H9 (cell line): ENCODE results near the gene BHLHE40. TPM values are rescaled to one million over a fixed set of nuclear protein-coding genes. Genes with fewer than 3 reads are reported as not detected.

ENCODE experiments used
- DNase-seq: peaks from one replicate; pipeline ENCODE4 v3.0.0-alpha.2; 2017
- H2AFZ ChIP-seq: one replicate; pipeline ENCODE4 v1.6.1; 2013; ENCODE audit warnings: mild to moderate bottlenecking, low read length, control low read depth, moderate library complexity
- H2AK5ac ChIP-seq: 2 replicates; pipeline ENCODE4 v1.6.1; 2013; ENCODE audit warnings: low read length, control low read depth, mixed read lengths; ENCODE audit not compliant: insufficient read length
- H2BK120ac ChIP-seq: one replicate; pipeline ENCODE4 v1.6.1; 2013; ENCODE audit warnings: low read depth, mild to moderate bottlenecking, low read length, control low read depth, inconsistent platforms; ENCODE audit not compliant: poor library complexity, severe bottlenecking
- H2BK12ac ChIP-seq: 2 replicates; pipeline ENCODE4 v1.6.1; 2013; ENCODE audit warnings: low read length, control low read depth, mixed read lengths, low read depth; ENCODE audit not compliant: insufficient read length
- H2BK15ac ChIP-seq: 2 replicates; pipeline ENCODE4 v1.6.1; 2013; ENCODE audit warnings: low read depth, low read length, control low read depth
- H2BK20ac ChIP-seq: one replicate; pipeline ENCODE4 v1.6.1; 2013; ENCODE audit warnings: low read depth, mild to moderate bottlenecking, low read length, control low read depth, inconsistent platforms; ENCODE audit not compliant: poor library complexity, severe bottlenecking
- H2BK5ac ChIP-seq: 2 replicates; pipeline ENCODE4 v1.6.1; 2013; ENCODE audit warnings: low read length, control low read depth, mixed read lengths; ENCODE audit not compliant: insufficient read length
- H3K14ac ChIP-seq: 2 replicates; pipeline ENCODE4 v1.6.1; 2013; ENCODE audit warnings: low read length, control low read depth; ENCODE audit not compliant: insufficient read depth
- H3K18ac ChIP-seq: 2 replicates; pipeline ENCODE4 v1.6.1; 2013; ENCODE audit warnings: low read depth, mild to moderate bottlenecking, mixed read lengths, low read length, control low read depth; ENCODE audit not compliant: insufficient read length
- H3K23ac ChIP-seq: 2 replicates; pipeline ENCODE4 v1.6.1; 2013; ENCODE audit warnings: low read length, control low read depth, mixed read lengths, low read depth; ENCODE audit not compliant: insufficient read length
- H3K23me2 ChIP-seq: 2 replicates; pipeline ENCODE4 v1.6.1; 2013; ENCODE audit warnings: low read depth, mild to moderate bottlenecking, mixed read lengths, low read length, control low read depth; ENCODE audit not compliant: insufficient read length, poor library complexity, severe bottlenecking
- H3K27ac ChIP-seq: 2 replicates; pipeline ENCODE4 v1.5.1; 2013; ENCODE audit warnings: low read length, control low read depth, mixed read lengths, low read depth; ENCODE audit not compliant: insufficient read length
- H3K27me3 ChIP-seq: 2 replicates; pipeline ENCODE4 v1.6.1; 2013; ENCODE audit warnings: low read length, control low read depth, inconsistent platforms; ENCODE audit not compliant: insufficient read depth
- H3K4ac ChIP-seq: 2 replicates; pipeline ENCODE4 v1.6.1; 2013; ENCODE audit warnings: low read depth, mild to moderate bottlenecking, control low read depth, inconsistent platforms, low read length, moderate library complexity
- H3K4me1 ChIP-seq: 2 replicates; pipeline ENCODE4 v1.6.1; 2013; ENCODE audit warnings: low read length, control low read depth, inconsistent platforms; ENCODE audit not compliant: insufficient read depth
- H3K4me2 ChIP-seq: 2 replicates; pipeline ENCODE4 v1.6.1; 2013; ENCODE audit warnings: low read length, control low read depth, mixed read lengths; ENCODE audit not compliant: insufficient read length, insufficient read depth
- H3K56ac ChIP-seq: 2 replicates; pipeline ENCODE4 v1.6.1; 2013; ENCODE audit warnings: low read depth, mild to moderate bottlenecking, mixed read lengths, low read length, control low read depth; ENCODE audit not compliant: insufficient read length
- H3K79me1 ChIP-seq: 2 replicates; pipeline ENCODE4 v1.6.1; 2013; ENCODE audit warnings: low read depth, mild to moderate bottlenecking, moderate library complexity, low read length, control low read depth, inconsistent platforms; ENCODE audit not compliant: insufficient read depth, poor library complexity, severe bottlenecking
- H3K79me2 ChIP-seq: 2 replicates; pipeline ENCODE4 v1.6.1; 2013; ENCODE audit warnings: low read length, control low read depth, inconsistent platforms; ENCODE audit not compliant: insufficient read depth
- H3K9ac ChIP-seq: 2 replicates; pipeline ENCODE4 v1.6.1; 2013; ENCODE audit warnings: low read length, control low read depth, mixed read lengths; ENCODE audit not compliant: insufficient read length; ENCODE audit errors: extremely low read depth
- H3K9me3 ChIP-seq: one replicate; pipeline ENCODE4 v1.6.1; 2013; ENCODE audit warnings: low read depth, low read length, inconsistent platforms; ENCODE audit not compliant: control insufficient read depth
- H3T11ph ChIP-seq: one replicate; pipeline ENCODE4 v1.6.1; 2013; ENCODE audit warnings: mild to moderate bottlenecking, low read length, control low read depth, inconsistent platforms
- H4K20me1 ChIP-seq: one replicate; pipeline ENCODE4 v1.6.1; 2013; ENCODE audit not compliant: control insufficient read depth, insufficient read length, insufficient read depth
- H4K5ac ChIP-seq: 2 replicates; pipeline ENCODE4 v1.6.1; 2013; ENCODE audit warnings: low read depth, mild to moderate bottlenecking, mixed read lengths, low read length, control low read depth; ENCODE audit not compliant: insufficient read length
- H4K8ac ChIP-seq: replicated peaks from 2 replicates; pipeline ENCODE4 v1.6.1; 2013; ENCODE audit warnings: low read length, control low read depth, mixed read lengths, low read depth; ENCODE audit not compliant: insufficient read length
- H4K91ac ChIP-seq: 2 replicates; pipeline ENCODE4 v1.6.1; 2013; ENCODE audit warnings: low read depth, mild to moderate bottlenecking, moderate library complexity, mixed read lengths, low read length, control low read depth; ENCODE audit not compliant: insufficient read length
- H3K27ac Mint-ChIP-seq, 3 experiments: 2 replicates in 2 of 3; 3 replicates in 1 of 3; pipeline ENCODE4 v1.8.0; 2020 to 2021; ENCODE audit warnings: mixed read lengths in 3 of 3, mild to moderate bottlenecking in 1 of 3, moderate library complexity in 1 of 3
- H3K27me3 Mint-ChIP-seq: 2 replicates; pipeline ENCODE4 v1.8.0; 2021; ENCODE audit warnings: low read depth, mild to moderate bottlenecking, moderate library complexity, mixed read lengths
- H3K36me3 Mint-ChIP-seq, 3 experiments: 2 replicates in 2 of 3; 3 replicates in 1 of 3; pipeline ENCODE4 v1.8.0; 2020 to 2021; ENCODE audit warnings: low read depth in 3 of 3, mixed read lengths in 3 of 3; ENCODE audit not compliant: insufficient read depth in 1 of 3
- H3K4me1 Mint-ChIP-seq, 2 experiments: 2 replicates each; pipeline ENCODE4 v1.8.0; 2020; ENCODE audit warnings: mixed read lengths in 2 of 2
- H3K4me3 Mint-ChIP-seq, 2 experiments: 2 replicates in 1 of 2; 3 replicates in 1 of 2; pipeline ENCODE4 v1.8.0; 2020 to 2021; ENCODE audit warnings: mild to moderate bottlenecking in 2 of 2, mixed read lengths in 2 of 2, moderate library complexity in 1 of 2
- H3K9me3 Mint-ChIP-seq, 2 experiments: 2 replicates in 1 of 2; 3 replicates in 1 of 2; pipeline ENCODE4 v1.8.0; 2020; ENCODE audit warnings: mild to moderate bottlenecking in 2 of 2, mixed read lengths in 2 of 2, moderate library complexity in 1 of 2
- CTCF ChIP-seq: fragments of 200-600 bp; sonication (generic); conservative IDR thresholded peaks from 3 replicates; pipeline ENCODE4 v1.8.0; 2021; ENCODE audit warnings: antibody characterized with exemption, mild to moderate bottlenecking
- WGBS: extraction: QIAGEN DNeasy Blood & Tissue Kit; methylation state at CpG from one replicate; pipeline ENCODE4 v1.1.7; 2013; ENCODE audit warnings: missing lambda C conversion rate, low lambda C conversion rate, mixed read lengths; ENCODE audit not compliant: insufficient read length; ENCODE audit errors: extremely low coverage; 5-methylcytosine and 5-hydroxymethylcytosine counted together
- total RNA-seq: library from RNA; stranded (reverse); gene quantifications from 2 replicates; pipeline ENCODE4 v1.2.1, GENCODE V29; 2021

Gene BHLHE40
- total RNA-seq, 1 experiment from 2014 or later = 4.1 TPM

DNA sequence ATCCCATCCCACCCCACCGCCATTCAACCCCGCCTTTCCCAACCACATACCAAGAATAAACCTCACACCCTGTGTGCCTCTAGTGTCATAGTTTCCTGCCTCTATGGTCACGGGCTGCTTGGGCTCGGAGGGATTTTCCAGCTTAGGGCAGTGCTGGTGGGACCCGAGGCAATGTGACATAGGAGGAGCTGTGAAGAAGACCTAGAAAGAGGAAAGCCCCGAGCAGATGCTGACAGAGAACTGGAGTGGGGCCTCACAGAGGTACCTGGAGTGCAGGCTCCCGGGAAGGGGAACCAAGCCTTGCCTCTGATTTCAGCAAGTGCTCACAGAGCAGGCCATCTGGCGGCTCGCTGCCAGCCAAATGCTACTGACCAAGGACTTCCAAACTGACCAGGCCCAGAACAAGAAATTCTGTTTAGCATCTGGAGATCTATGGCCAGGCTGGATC lies 27.5 kb downstream of the BHLHE40 start:
- no peak for TF ChIP-seq CTCF
- Histone ChIP-seq H3K14ac (no peak overlapping the region), H4K91ac (no peak overlapping the region), H4K5ac (no peak overlapping the region), H2AK5ac (no peak overlapping the region), H2BK5ac (no peak overlapping the region), H3K4me1 (no peaks in the 10 kb centered on the region), H2BK15ac (no peak overlapping the region), H4K8ac (no peak overlapping the region), H4K20me1 (no peaks in the 10 kb centered on the region), H3K56ac (no peak overlapping the region), H2AFZ (no peak overlapping the region), H3K18ac (no peak overlapping the region), H3K27me3 (no peaks in the 10 kb centered on the region), H3K4me2 (no peak overlapping the region), H3K9ac (no peak overlapping the region), H2BK20ac (no peak overlapping the region), H3K79me2 (no peaks in the 10 kb centered on the region), H3K23me2 (no peaks in the 10 kb centered on the region), H2BK12ac (no peak overlapping the region), H3K23ac (no peak overlapping the region), H3T11ph (no peak overlapping the region), H3K79me1 (no peaks in the 10 kb centered on the region), H3K4ac (no peak overlapping the region), H3K27ac (no peak overlapping the region), H2BK120ac (no peak overlapping the region), H3K9me3 (no peaks in the 10 kb centered on the region)
- peaks cover 2% of the 10 kb centered on the region in 2 experiments; a peak in 1 of 4 replicates for H3K4me1 Mint-ChIP-seq
- H3K27ac Mint-ChIP-seq = peak overlapping the region in 1 of 3 experiments; percentile 65; a peak in 1 of 7 replicates
- DNase-seq = no peak
- no CpG with 5 or more reads among the region's 9 CpGs for WGBS
- H3K9me3 Mint-ChIP-seq = no peaks in the 10 kb centered on the region
- H3K36me3 Mint-ChIP-seq = no peaks in the 10 kb centered on the region
- no peaks in the 10 kb centered on the region for H3K27me3 Mint-ChIP-seq
- H3K4me3 Mint-ChIP-seq = no peak overlapping the region
